ENCODE results near the gene IMMP2L. TPM values are rescaled to one million over a fixed set of nuclear protein-coding genes. Genes with fewer than 3 reads are reported as not detected.

IMMP2L gene
- polyA plus RNA-seq, 1 of the 3 experiments (the other 2 are of a cell fraction): 10.7 TPM

DNA sequence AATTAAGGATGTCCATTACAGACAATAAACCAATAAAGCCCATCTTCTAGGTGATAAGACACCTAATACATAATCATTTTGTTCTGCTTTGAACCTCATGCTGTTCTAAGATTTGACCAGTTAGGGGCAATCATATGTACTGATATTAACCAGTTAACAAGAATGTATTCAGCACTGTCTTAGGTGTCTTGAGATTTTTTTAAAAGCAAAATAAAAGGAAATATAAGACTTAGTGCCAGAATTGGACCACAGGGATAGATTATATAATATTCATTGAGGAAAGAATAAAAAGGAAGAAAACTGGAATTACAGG, 32.0 kb downstream of the IMMP2L start:
- DNase-seq: no peak
- no peaks in the 10 kb centered on the region for H3K9me3 ChIP-seq
- no peaks in the 10 kb centered on the region for H3K9me2 ChIP-seq
- no peak overlapping the region for H3K9ac ChIP-seq
- H3F3A ChIP-seq (replicated peaks; ENCODE audit: insufficient read depth): peaks cover 9% of the 10 kb centered on the region
- no peaks in the 10 kb centered on the region for H3K27me3 ChIP-seq (ENCODE audit: insufficient read depth)
- peaks cover 9 to 13% of the 10 kb centered on the region in 2 experiments; a peak in 3 of 4 replicates for H3K4me1 ChIP-seq (ENCODE audit: control insufficient read depth in 1 of 2, insufficient read depth in 2 of 2, low read depth in 1 of 2, low read length in 1 of 2)
- no peak overlapping the region for H2AFZ ChIP-seq (ENCODE audit: low read depth)
- no peak overlapping the region; a peak in 1 of 4 replicates for H3K27ac ChIP-seq (ENCODE audit: low read depth in 2 of 2, low read length in 1 of 2)
- CTCF ChIA-PET: no interaction called here
- no peaks in the 10 kb centered on the region for H3K79me2 ChIP-seq (ENCODE audit: insufficient read depth)
- no peak overlapping the region for H3K4me2 ChIP-seq
- TF ChIP-seq NFIC (IDR thresholded peaks at IDR 0.05; ENCODE audit: borderline replicate concordance): no peak
- POLR2A ChIA-PET: no interaction called here
- no peaks in the 10 kb centered on the region for H4K20me1 ChIP-seq (ENCODE audit: insufficient read depth)
- peaks cover 0 to 2% of the 10 kb centered on the region in 2 experiments for H3K36me3 ChIP-seq (replicated peaks in 1 of 2; ENCODE audit: control insufficient read depth in 1 of 2, insufficient read depth in 2 of 2, low read length in 1 of 2)
- H3K4me3 ChIP-seq (ENCODE audit: low read depth in 2 of 2, low read length in 1 of 2): no peak overlapping the region

DNA sequence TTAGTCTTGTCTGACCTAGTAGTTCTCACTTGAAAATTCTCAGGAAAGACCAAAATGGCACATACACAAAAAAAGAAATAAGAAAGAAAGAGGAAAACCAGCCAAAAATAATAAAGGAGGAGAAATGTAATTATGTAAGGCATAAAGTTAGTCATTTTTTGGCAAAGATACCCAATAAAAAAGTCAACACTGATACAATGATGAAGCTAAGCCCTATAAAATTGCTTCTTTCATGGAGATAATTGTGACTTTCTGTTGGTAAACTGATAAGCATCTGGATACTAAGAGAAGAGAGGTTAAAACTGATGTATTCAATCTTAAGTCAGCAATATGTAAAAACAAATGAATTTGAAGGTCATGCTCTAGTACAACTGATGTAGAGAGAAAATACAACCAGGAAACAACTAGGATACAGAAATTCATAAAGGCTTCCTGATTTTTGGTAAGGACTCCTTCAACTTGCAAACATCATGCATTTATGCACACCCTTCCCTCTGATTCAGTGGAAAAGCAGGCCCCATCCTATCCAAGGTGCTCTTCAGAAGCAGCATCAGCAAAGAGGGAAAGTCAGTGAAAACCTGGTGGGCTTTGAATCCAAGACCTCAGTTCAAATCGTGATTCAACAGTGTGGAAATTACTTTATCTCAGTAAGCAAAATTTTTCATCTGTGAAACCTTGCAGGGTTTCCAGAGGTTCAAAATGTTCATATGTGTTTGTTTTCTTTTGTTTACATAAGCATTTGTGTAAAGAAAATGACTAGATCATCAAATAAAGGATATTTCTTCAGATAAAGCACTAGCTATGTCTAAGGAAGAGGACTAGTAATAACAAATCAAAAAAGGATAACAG, 32.6 kb downstream of the IMMP2L start:
- Histone ChIP-seq H3K27ac (ENCODE audit: low read depth in 2 of 2, low read length in 1 of 2) (peak overlapping the region in 1 of 2 experiments; percentile 24; a peak in 1 of 4 replicates), H3K36me3 (replicated peaks in 1 of 2; ENCODE audit: control insufficient read depth in 1 of 2, insufficient read depth in 2 of 2, low read length in 1 of 2) (peaks cover 0 to 2% of the 10 kb centered on the region in 2 experiments), H3F3A (replicated peaks; ENCODE audit: insufficient read depth) (peaks cover 9% of the 10 kb centered on the region), H3K9me2 (no peaks in the 10 kb centered on the region), H3K9ac (no peak overlapping the region), H3K9me3 (no peaks in the 10 kb centered on the region), H3K4me2 (peak overlapping the region; percentile 17; the same call in 1 of the 2 replicates), H3K4me1 (ENCODE audit: control insufficient read depth in 1 of 2, insufficient read depth in 2 of 2, low read depth in 1 of 2, low read length in 1 of 2) (peaks cover 9 to 15% of the 10 kb centered on the region in 2 experiments; a peak in 3 of 4 replicates), H4K20me1 (ENCODE audit: insufficient read depth) (no peaks in the 10 kb centered on the region), H3K27me3 (ENCODE audit: insufficient read depth) (no peaks in the 10 kb centered on the region), H3K79me2 (ENCODE audit: insufficient read depth) (no peaks in the 10 kb centered on the region), H2AFZ (ENCODE audit: low read depth) (no peak overlapping the region), H3K4me3 (ENCODE audit: low read depth in 2 of 2, low read length in 1 of 2) (no peak overlapping the region)
- TF ChIP-seq JUND (IDR thresholded peaks at IDR 0.05): 0 out of 2 replicates have a peak, but pooled peaks have one; percentile 22
- no peak for TF ChIP-seq EZH2phosphoT487 (IDR thresholded peaks at IDR 0.05; ENCODE audit: borderline replicate concordance, low read depth)
- TF ChIP-seq SMC3 (IDR thresholded peaks at IDR 0.05; ENCODE audit: low read depth, low read length): no peak
- TF ChIP-seq RAD21 (IDR thresholded peaks at IDR 0.05; ENCODE audit: low read length): no peak
- TF ChIP-seq TCF12 (IDR thresholded peaks at IDR 0.05): peak; percentile 40; the same call in 1 of the 2 replicates
- TF ChIP-seq, protein P1, sequence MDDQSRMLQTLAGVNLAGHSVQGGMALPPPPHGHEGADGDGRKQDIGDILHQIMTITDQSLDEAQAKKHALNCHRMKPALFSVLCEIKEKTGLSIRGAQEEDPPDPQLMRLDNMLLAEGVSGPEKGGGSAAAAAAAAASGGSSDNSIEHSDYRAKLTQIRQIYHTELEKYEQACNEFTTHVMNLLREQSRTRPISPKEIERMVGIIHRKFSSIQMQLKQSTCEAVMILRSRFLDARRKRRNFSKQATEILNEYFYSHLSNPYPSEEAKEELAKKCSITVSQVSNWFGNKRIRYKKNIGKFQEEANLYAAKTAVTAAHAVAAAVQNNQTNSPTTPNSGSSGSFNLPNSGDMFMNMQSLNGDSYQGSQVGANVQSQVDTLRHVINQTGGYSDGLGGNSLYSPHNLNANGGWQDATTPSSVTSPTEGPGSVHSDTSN (IDR thresholded peaks at IDR 0.05): peak; percentile 55; the same call in 1 of the 2 replicates
- no peak for TF ChIP-seq RXRA (IDR thresholded peaks at IDR 0.05; ENCODE audit: borderline replicate concordance, low read depth)
- TF ChIP-seq TEAD4 (IDR thresholded peaks at IDR 0.05; ENCODE audit: borderline replicate concordance, insufficient read depth): no peak
- no peak for TF ChIP-seq YY1 (IDR thresholded peaks at IDR 0.05; ENCODE audit: low read depth)
- peak; percentile 82 for TF ChIP-seq NFIC (IDR thresholded peaks at IDR 0.05; ENCODE audit: borderline replicate concordance)
- TF ChIP-seq EP300 (IDR thresholded peaks at IDR 0.05; ENCODE audit: borderline replicate concordance in 1 of 2, low read depth in 1 of 2, low read length in 1 of 2): peak in 1 of 2 experiments; percentile 14; a peak in 1 of 4 replicates
- ChIA-PET POLR2A (no interaction called here), CTCF (no interaction called here)
- DNase-seq: no peak
- 88% methylated on average over 1 of the region's 1 CpG for WGBS (ENCODE audit: low lambda C conversion rate)

All from SK-N-SH (cell line).